PC-9 (cell line): ENCODE results near the gene CTBP2. TPM values are rescaled to one million over a fixed set of nuclear protein-coding genes. Genes with fewer than 3 reads are reported as not detected.

Source experiments
- BruUV-seq: library from RNA; stranded (reverse); fragments of 400-500 nt; replicated peaks from 2 replicates; lab custom pipeline; 2021; lab: Mats Ljungman, UMichigan
- CTCF ChIA-PET: fragments of 300-600 bp; sonication (Branson Sonifier 250); formaldehyde crosslinking; loops from one replicate; lab custom pipeline; 2022; ENCODE audit warnings: antibody characterized with exemption; lab: Charles Lee
- POLR2A ChIA-PET: fragments of 300-600 bp; sonication (Branson Sonifier 250); formaldehyde crosslinking; loops from one replicate; lab custom pipeline; 2022; ENCODE audit warnings: antibody characterized with exemption; ENCODE audit not compliant: unreplicated experiment; lab: Charles Lee
- DNase-seq, 2 experiments: peaks; one replicate each; pipeline versions ENCODE4 v3.0.0 to v3.0.0-alpha.2; 2015 to 2022; ENCODE audit warnings: mixed read lengths in 1 of 2
- H2AFZ ChIP-seq: fragments of 200-600 bp; sonication (generic); 2 replicates; pipeline ENCODE4 v1.8.1; 2017; ENCODE audit warnings: antibody characterized with exemption
- H3F3A ChIP-seq: fragments of 200-600 bp; sonication (generic); 2 replicates; pipeline ENCODE4 v1.8.1; 2017; ENCODE audit warnings: antibody characterized with exemption, mild to moderate bottlenecking, low read depth; ENCODE audit not compliant: insufficient read depth
- H3K27ac ChIP-seq: fragments of 200-600 bp; sonication (generic); 2 replicates; pipeline ENCODE4 v1.6.1; 2016; ENCODE audit warnings: mixed run types
- H3K27me3 ChIP-seq: fragments of 200-600 bp; sonication (generic); 2 replicates; pipeline ENCODE4 v1.6.1; 2016; ENCODE audit warnings: low read depth, mixed run types; ENCODE audit not compliant: insufficient read depth
- H3K36me3 ChIP-seq: fragments of 200-600 bp; sonication (generic); 2 replicates; pipeline ENCODE4 v1.6.1; 2016; ENCODE audit warnings: low read depth, mixed run types
- H3K4me1 ChIP-seq: fragments of 200-600 bp; sonication (generic); replicated peaks from 2 replicates; pipeline ENCODE4 v1.6.1; 2016; ENCODE audit warnings: mixed run types; ENCODE audit not compliant: insufficient read depth
- H3K4me2 ChIP-seq: fragments of 200-600 bp; sonication (generic); 2 replicates; pipeline ENCODE4 v1.6.1; 2017; ENCODE audit warnings: mixed run types
- H3K4me3 ChIP-seq: fragments of 200-600 bp; sonication (generic); 2 replicates; pipeline ENCODE4 v1.6.1; 2016; ENCODE audit warnings: mixed run types
- H3K79me2 ChIP-seq: fragments of 200-600 bp; sonication (generic); 2 replicates; pipeline ENCODE4 v1.6.1; 2017; ENCODE audit warnings: low read depth, mixed run types
- H3K9me2 ChIP-seq: fragments of 200-600 bp; sonication (generic); 2 replicates; pipeline ENCODE4 v1.8.1; 2017; ENCODE audit warnings: mild to moderate bottlenecking; ENCODE audit not compliant: insufficient read depth
- H3K9me3 ChIP-seq: fragments of 200-600 bp; sonication (generic); 2 replicates; pipeline ENCODE4 v1.8.1; 2016; ENCODE audit warnings: low read depth; ENCODE audit not compliant: insufficient read depth
- H4K20me1 ChIP-seq: fragments of 200-600 bp; sonication (generic); 2 replicates; pipeline ENCODE4 v1.8.1; 2017; ENCODE audit not compliant: insufficient read depth
- CTCF ChIP-seq: fragments of 200-600 bp; sonication (generic); conservative IDR thresholded peaks from 2 replicates; pipeline ENCODE4 v1.6.1; 2017; ENCODE audit warnings: mixed run types, antibody characterized with exemption, mild to moderate bottlenecking, moderate library complexity
- EZH2 ChIP-seq: fragments of 200-600 bp; sonication (generic); IDR thresholded peaks from 2 replicates; pipeline ENCODE4 v1.8.0; 2017; ENCODE audit warnings: antibody characterized with exemption, low read depth
- intact Hi-C: fragments of 100-400 bp; cut with micrococcal nuclease; formaldehyde crosslinking; loops from one replicate; pipeline ENCODE4 v1.10.0; 2022; ENCODE audit not compliant: unreplicated experiment
- total RNA-seq: library from RNA; stranded (reverse); gene quantifications from 2 replicates; pipeline ENCODE4 v1.2.3, GENCODE V29; 2021

Gene CTBP2
- total RNA-seq, 1 experiment from 2014 or later = 60.5 TPM

- Histone ChIP-seq H3K9me3 (no peaks in the 10 kb centered on the region), H4K20me1 (0 out of 2 replicates have a peak, but pooled peaks cover 4% of the 10 kb centered on the region), H3K79me2 (peaks cover 86% of the 10 kb centered on the region), H3F3A (peaks cover 32% of the 10 kb centered on the region), H3K27ac (no peak overlapping the region), H3K4me1 (peaks cover 44% of the 10 kb centered on the region), H3K4me3 (no peak overlapping the region), H3K36me3 (no peaks in the 10 kb centered on the region), H2AFZ (no peak overlapping the region), H3K27me3 (no peaks in the 10 kb centered on the region), H3K4me2 (no peak overlapping the region), H3K9me2 (no peaks in the 10 kb centered on the region)
- TF ChIP-seq CTCF = no peak
- no peak for TF ChIP-seq EZH2
- CTCF ChIA-PET = no interaction called here
- DNase-seq = no peak
- POLR2A ChIA-PET = interaction anchor here (0.6 kb wide), 1 partner anchor 518 kb away, joined by 3 read pairs; no protein-coding TSS in a partner anchor
- intact Hi-C loops = loop anchor here (5.0 kb wide), 1 partner anchor 761 kb away; the partner anchor contains the start of genes BCCIP and UROS
- no TSS peak for BruUV-seq
These were observed 98.7 kb downstream of the CTBP2 start for GRCh38 chr10:125061557-125062226.

GRCh38 chr10:125060826-125061556, 99.4 kb downstream of the CTBP2 start:
- Histone ChIP-seq H3K27me3 (no peaks in the 10 kb centered on the region), H3K9me3 (no peaks in the 10 kb centered on the region), H3K4me3 (no peak overlapping the region), H2AFZ (no peak overlapping the region), H3K27ac (no peak overlapping the region), H3K9me2 (no peaks in the 10 kb centered on the region), H4K20me1 (0 out of 2 replicates have a peak, but pooled peaks cover 4% of the 10 kb centered on the region), H3K4me2 (no peak overlapping the region), H3F3A (peaks cover 25% of the 10 kb centered on the region), H3K79me2 (peaks cover 82% of the 10 kb centered on the region), H3K4me1 (peaks cover 37% of the 10 kb centered on the region), H3K36me3 (no peaks in the 10 kb centered on the region)
- TF ChIP-seq EZH2 (no peak), CTCF (peak; percentile 53)
- peak in 1 of 2 experiments; percentile 67 for DNase-seq
- ChIA-PET POLR2A (no interaction called here), CTCF (no interaction called here)
- no TSS peak for BruUV-seq
- intact Hi-C loops = loop anchor here (5.0 kb wide), 1 partner anchor 761 kb away; the partner anchor contains the start of genes BCCIP and UROS

GRCh38 chr10:125060482-125060825, 99.9 kb downstream of the CTBP2 start:
- Histone ChIP-seq H2AFZ (no peak overlapping the region), H3K4me1 (peaks cover 31% of the 10 kb centered on the region), H3K9me2 (no peaks in the 10 kb centered on the region), H3K9me3 (no peaks in the 10 kb centered on the region), H3F3A (peaks cover 19% of the 10 kb centered on the region), H4K20me1 (0 out of 2 replicates have a peak, but pooled peaks cover 4% of the 10 kb centered on the region), H3K27ac (no peak overlapping the region), H3K4me3 (no peak overlapping the region), H3K27me3 (no peaks in the 10 kb centered on the region), H3K79me2 (peaks cover 81% of the 10 kb centered on the region), H3K36me3 (no peaks in the 10 kb centered on the region), H3K4me2 (no peak overlapping the region)
- intact Hi-C loops = loop anchor here (5.0 kb wide), 1 partner anchor 762 kb away; the partner anchor contains the start of genes BCCIP and UROS
- DNase-seq = no peak
- POLR2A ChIA-PET = no interaction called here
- TF ChIP-seq EZH2 (no peak), CTCF (no peak)
- CTCF ChIA-PET = no interaction called here
- no TSS peak for BruUV-seq
